ENCODE results near the gene PRICKLE1. TPM values are rescaled to one million over a fixed set of nuclear protein-coding genes. Genes with fewer than 3 reads are reported as not detected.

The PRICKLE1 gene
- 7.4 and 25.9 TPM in 2 replicates for total RNA-seq

GRCh38 chr12:42589465-42590329 lies at the start of gene PRICKLE1:
Gene PRICKLE1, minus strand, starts transcription at chr12:42589746. Its CDS starts 117,230 bp downstream, at chr12:42472516.

